GM18505 (cell line): Measurements from ENCODE around the gene LRCH4.

Experiments used
- ATAC-seq: cut with Tn5 transposase; IDR thresholded peaks from one replicate; pipeline ENCODE4 v1.9.1; 2021; ENCODE audit not compliant: unreplicated experiment
- POLR2A ChIP-seq: IDR thresholded peaks from 4 replicates; pipeline ENCODE4 v1.6.1; 2011; ENCODE audit warnings: borderline replicate concordance; ENCODE audit not compliant: insufficient read depth, insufficient read length; ENCODE audit errors: extremely low read depth

LRCH4 gene

DNA sequence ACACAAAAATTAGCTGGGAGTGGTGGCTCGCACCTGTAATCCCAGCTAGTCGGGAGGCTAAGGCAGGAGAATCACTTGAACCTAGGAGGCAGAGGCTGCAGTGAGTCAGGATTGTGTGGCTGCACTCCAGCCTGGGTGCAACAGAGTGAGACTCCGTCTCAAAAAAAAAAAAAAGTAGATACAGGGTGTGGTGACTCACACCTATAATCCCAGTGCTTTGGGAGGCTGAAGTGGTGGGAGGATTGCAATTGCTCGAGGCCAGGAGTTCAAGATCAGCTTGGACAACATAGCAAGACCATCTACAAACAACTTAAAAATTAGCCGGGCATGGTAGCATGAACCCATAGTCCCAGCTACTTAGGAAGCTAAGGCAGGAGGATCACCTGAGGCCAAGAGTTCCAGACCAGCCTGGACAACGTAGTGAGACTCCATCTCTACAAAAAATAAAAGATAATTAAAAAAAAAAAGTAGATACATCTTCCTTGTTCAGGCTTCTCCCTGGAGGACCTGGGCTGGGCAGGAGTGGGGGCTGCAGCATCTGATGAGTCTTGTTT lies 28.5 kb upstream of the LRCH4 start:
- ATAC-seq = no peak
- no peak for TF ChIP-seq POLR2A

DNA sequence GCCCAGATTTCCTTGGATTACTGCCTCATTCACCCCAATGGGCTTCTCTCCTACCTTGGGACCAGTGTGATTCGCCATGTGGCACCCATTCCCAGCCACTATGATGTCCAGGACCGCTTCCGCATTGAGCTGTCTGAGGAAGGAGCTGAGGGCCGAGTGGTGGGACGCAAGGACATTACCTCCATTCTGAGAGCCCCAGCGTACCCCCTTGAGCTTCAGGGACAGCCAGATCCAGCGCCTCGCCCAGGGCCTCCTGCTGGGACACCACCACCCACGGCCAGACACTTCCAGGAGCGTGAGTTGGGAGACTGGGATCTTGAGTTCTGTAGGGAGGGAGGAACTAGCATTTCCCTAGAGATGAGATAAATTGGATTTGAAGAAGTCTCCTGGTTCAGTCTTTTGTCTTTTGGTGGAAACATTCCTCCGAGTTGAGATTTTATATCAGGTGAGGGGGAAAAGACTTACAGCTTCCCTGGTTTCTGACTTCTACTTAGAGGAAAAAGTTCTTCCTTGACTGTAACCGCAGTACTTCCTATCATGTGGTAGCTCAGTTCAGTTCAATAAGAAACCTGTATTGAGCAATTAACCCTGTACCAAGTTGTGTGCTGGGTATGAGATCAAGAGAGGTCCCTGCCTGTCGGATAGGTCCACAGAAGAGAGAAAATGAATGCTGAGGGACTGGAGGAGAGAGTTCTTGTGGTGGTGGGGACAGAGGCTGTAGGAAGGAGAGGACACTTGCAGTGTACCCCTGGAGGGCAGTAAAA lies 27.7 kb upstream of the LRCH4 start:
- no peak for ATAC-seq
- no peak for TF ChIP-seq POLR2A

- no peak for ATAC-seq
- TF ChIP-seq POLR2A = no peak
Observed at GRCh38 chr7:100612730-100613390, 26.9 kb upstream of the LRCH4 start.

- peak; percentile 92 for TF ChIP-seq POLR2A
- ATAC-seq = peak; percentile 88
Observed at GRCh38 chr7:100611983-100612729, 26.2 kb upstream of the LRCH4 start, which contains the start of gene MOSPD3. Gene MOSPD3, plus strand, starts transcription at chr7:100612540. Its CDS starts 252 bp downstream, at chr7:100612792.

- no peak for TF ChIP-seq POLR2A
- ATAC-seq = no peak
Observed at GRCh38 chr7:100609958-100610357, 24.0 kb upstream of the LRCH4 start.

- ATAC-seq = no peak
- TF ChIP-seq POLR2A = no peak
Observed at GRCh38 chr7:100607111-100607510, 21.2 kb upstream of the LRCH4 start.

DNA sequence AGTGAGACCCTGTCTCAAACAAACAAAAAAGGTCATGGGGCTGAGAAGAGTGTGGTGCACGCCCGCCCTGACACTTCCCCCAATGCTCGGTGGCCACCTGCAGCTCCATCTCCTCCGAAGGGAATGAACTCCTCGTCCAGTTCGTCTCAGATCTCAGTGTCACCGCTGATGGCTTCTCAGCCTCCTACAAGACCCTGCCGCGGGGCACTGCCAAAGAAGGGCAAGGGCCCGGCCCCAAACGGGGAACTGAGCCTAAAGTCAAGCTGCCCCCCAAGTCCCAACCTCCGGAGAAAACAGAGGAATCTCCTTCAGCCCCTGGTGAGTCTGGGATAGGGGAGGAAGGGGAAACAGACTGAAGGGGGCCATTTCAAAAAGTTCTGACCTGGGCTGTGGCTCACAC lies 20.4 kb upstream of the LRCH4 start:
- no peak for TF ChIP-seq POLR2A

DNA sequence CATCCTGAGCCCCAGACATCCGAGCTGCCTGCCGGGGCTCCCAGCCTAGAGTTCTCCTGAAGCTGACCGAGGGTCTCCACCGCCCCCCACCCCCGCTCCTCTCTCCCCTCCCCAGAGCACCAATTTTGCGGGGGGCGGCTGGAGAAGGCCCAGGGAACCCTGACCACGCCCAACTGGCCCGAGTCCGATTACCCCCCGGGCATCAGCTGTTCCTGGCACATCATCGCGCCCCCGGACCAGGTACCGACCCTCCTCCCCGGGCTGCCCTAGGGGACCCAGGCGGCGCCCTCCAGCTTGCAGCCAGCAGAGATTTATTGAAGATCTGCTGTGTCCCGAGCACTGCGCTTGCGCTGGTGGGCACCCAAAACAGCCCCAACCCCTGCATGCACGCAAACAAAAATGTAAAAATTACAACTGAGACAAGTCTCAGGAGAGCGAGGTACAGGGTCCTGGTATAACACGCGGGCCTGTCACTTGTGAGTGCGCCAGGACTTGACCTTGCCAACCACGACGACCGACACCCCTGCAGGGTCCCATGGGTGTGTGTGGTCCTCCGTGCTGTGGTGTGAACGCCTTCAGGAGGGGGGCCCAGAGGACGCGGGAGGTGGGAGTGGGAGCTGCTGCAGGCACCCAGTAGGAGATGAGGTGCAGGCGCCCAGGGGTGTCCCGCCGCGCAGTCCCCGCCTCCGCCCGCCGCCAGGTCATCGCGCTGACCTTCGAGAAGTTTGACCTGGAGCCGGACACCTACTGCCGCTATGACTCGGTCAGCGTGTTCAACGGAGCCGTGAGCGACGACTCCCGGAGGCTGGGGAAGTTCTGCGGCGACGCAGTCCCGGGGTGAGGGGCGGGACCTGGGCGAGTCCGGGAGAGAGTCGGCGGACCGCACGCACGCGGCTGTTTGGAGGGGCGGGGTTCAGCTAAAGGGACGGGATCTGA lies 19.3 kb upstream of the LRCH4 start:
- TF ChIP-seq POLR2A = no peak
- no peak for ATAC-seq

More for the DNA sequence above, 20.4 kb upstream of the LRCH4 start:
- no peak for ATAC-seq

DNA sequence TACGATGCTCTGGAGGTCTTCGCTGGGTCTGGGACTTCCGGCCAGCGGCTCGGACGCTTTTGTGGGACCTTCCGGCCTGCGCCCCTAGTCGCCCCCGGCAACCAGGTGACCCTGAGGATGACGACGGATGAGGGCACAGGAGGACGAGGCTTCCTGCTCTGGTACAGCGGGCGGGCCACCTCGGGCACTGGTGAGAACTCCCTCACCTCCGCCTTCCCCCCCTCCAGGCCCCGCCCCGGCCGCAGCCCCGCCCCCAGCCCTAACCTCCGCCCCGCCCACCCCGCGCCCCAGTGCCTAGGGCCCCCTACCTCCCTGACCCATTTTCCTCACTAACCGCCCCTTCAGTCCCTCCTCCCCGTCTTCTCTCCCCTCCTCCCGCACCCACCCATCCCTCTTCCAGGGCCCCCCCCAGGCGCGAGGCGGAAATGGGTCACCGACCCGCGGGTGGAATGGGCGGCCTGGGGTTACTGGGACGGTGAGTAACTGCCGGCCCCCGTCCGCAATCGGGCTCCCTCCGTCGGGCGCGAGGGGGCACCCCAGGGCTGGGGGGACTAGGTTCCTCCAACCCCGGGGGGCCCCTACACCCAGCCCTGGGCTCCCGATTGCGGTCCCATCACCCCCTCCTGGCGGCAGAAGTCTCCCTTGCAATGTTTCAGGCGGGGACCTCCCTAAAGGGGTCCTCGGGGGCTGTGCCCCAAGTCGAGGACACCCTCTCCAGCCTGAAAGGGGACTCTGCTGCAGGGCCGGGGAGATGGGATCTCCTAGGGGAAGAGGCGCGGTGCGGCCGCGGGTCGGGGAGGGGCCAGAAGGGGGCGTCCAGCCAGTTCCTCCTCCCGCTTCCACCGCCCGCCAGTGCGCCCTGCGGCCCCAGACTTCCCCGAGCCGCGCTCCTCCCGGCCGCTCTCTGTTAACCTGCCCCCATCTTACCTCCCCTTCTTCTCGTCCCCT lies 18.4 kb upstream of the LRCH4 start:
- no peak for ATAC-seq
- peak; percentile 29 for TF ChIP-seq POLR2A

- ATAC-seq = no peak
- TF ChIP-seq POLR2A = no peak
Observed at GRCh38 chr7:100603726-100604027, 17.7 kb upstream of the LRCH4 start.

- no peak for ATAC-seq
- TF ChIP-seq POLR2A = no peak
Observed at GRCh38 chr7:100602889-100603725, 17.2 kb upstream of the LRCH4 start.
